CD4-positive, alpha-beta T cell treated with Interleukin-12 subunit alpha and Interleukin-12 subunit beta, for 1 hour (primary cell): Measurements from ENCODE around the gene CD44.

Experiments used
- DNase-seq: peaks from one replicate; pipeline ENCODE4 v3.0.0-alpha.2; 2020

CD44 gene

GRCh38 chr11:35241083-35241482, 102.1 kb downstream of the CD44 start:
- DNase-seq = no peak

- no peak for DNase-seq
These were observed 102.6 kb downstream of the CD44 start for GRCh38 chr11:35241531-35241930.

GRCh38 chr11:35242412-35243242, 103.7 kb downstream of the CD44 start:
- no peak for DNase-seq

- no peak for DNase-seq
These were observed 104.8 kb downstream of the CD44 start for GRCh38 chr11:35243774-35244173.

- no peak for DNase-seq
These were observed 106.1 kb downstream of the CD44 start for GRCh38 chr11:35245056-35245455.

GRCh38 chr11:35245786-35246185, 106.8 kb downstream of the CD44 start:
- no peak for DNase-seq

GRCh38 chr11:35246745-35247144, 107.8 kb downstream of the CD44 start:
- no peak for DNase-seq

GRCh38 chr11:35247428-35247827, 108.5 kb downstream of the CD44 start:
- peak; percentile 88 for DNase-seq

GRCh38 chr11:35247863-35248262, 108.9 kb downstream of the CD44 start:
- peak; percentile 60 for DNase-seq

GRCh38 chr11:35248558-35249323, 109.8 kb downstream of the CD44 start:
- DNase-seq = no peak

GRCh38 chr11:35250192-35250591, 111.2 kb downstream of the CD44 start:
- DNase-seq = no peak

GRCh38 chr11:35250621-35251020, 111.7 kb downstream of the CD44 start:
- no peak for DNase-seq

- DNase-seq = no peak
These were observed 114.3 kb downstream of the CD44 start for GRCh38 chr11:35253237-35253636.

GRCh38 chr11:35255514-35255913, 116.5 kb downstream of the CD44 start:
- no peak for DNase-seq

- no peak for DNase-seq
These were observed 117.3 kb downstream of the CD44 start for GRCh38 chr11:35256296-35256695.

- DNase-seq = peak; percentile 54
These were observed 118.3 kb downstream of the CD44 start for GRCh38 chr11:35257281-35257680.

- DNase-seq = no peak
These were observed 120.6 kb downstream of the CD44 start for GRCh38 chr11:35259529-35259928.

- DNase-seq = no peak
These were observed 121.5 kb downstream of the CD44 start for GRCh38 chr11:35260342-35260985.

- no peak for DNase-seq
These were observed 122.2 kb downstream of the CD44 start for GRCh38 chr11:35261197-35261596.

GRCh38 chr11:35262056-35262455, 123.1 kb downstream of the CD44 start:
- no peak for DNase-seq

- DNase-seq = no peak
These were observed 123.8 kb downstream of the CD44 start for GRCh38 chr11:35262735-35263134.

GRCh38 chr11:35265755-35266454, 126.9 kb downstream of the CD44 start:
- no peak for DNase-seq

GRCh38 chr11:35267504-35267903, 128.5 kb downstream of the CD44 start:
- no peak for DNase-seq
